GM19324 (cell line): ENCODE data around the gene FNDC3A.
"Not testable (repeated sequence)": the region's sequence is repeated elsewhere in the genome, so short reads cannot be mapped to it uniquely, and the experiment has no call there.

Experiments
- ATAC-seq: cut with Tn5 transposase; IDR thresholded peaks from one replicate; pipeline ENCODE4 v1.9.1; 2021; ENCODE audit warnings: mild to moderate bottlenecking, moderate library complexity; ENCODE audit not compliant: unreplicated experiment, low FRiP score

Gene FNDC3A

GRCh38 chr13:48975101-48975855 is 434 bp upstream of the FNDC3A start:
- ATAC-seq: no peak

DNA sequence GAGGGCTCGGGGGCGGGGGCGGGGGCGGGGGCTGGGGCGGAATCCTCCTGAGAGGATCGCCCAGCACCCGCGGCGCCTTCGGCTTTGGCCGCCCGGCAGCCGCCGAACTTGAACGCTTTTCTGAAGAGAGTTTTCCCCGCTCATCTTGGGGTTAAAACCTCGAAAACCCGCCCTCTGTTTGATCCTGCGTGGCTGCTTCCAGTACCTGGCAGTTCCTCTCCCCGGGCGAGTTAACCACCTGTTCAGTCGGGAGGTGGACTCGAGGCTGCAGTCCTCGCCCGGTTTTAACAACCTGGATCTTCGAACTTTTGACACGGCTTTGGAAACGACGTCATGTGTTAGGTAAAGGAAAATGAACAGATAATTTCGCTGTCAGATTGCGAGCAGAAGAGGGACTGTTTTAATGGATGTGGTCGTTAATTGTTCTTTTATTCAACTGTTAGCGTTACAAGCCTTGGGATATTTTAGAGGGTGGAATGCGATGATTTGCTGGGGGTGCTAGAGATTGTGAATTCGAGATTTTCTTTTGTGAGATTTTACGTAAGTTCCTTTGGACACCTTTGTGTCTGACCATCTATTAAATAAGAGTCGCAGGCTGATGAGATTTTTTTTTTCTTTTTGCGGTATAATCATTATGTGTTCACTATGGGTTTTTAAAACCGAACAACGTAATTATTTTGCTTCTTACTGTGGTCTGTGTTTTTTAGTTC is 1.0 kb downstream of the FNDC3A start:
- no peak for ATAC-seq

DNA sequence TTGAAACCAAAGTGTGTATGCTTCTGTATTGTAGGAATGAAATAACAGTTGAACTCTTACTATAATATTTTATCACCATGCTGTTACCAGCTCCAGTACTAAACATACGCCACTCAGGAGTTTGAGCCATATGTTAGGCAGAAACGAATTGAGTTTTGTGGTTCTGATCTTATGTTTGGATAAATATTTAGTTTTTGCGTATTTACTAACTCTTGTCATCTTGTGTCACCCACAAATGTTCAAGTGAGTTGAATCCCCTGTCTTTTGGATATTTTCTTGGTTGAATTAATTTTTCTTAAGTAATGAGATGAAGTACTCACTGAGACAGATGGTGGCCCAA is 1.5 kb downstream of the FNDC3A start:
- ATAC-seq: no peak

GRCh38 chr13:48977973-48978372 is 2.3 kb downstream of the FNDC3A start:
- no peak for ATAC-seq

DNA sequence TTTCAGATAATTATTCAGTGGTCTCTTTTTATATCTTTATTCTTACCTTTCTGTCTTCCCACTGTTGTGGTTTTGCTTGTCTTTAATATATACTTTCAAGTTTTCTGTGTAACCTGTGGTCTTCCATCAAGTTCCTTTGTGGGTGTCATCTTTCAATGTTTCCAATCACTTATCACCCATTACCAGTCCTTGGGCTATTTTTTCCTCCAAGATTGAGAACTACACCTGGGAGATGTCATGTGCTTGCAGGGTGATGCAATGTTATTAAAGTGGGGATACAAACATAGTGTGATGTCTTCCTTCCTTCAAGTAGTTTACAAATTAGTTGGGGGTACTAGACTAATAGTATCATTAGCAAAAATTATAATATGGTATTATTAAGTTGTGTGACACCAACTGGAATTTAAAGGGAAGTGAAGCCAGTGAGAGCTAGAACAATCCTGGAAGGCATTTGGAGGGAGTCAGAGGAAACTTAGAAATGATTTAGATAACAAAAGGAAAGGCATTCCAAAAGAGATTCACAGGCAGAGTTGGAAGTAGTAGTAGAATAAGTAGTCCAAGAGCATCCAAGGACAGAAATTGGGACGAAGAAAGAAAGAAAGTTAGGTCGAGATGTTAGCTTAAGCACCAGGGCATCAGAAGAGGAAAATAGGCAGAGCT is 3.4 kb downstream of the FNDC3A start:
- no peak for ATAC-seq

GRCh38 chr13:48979892-48980291 is 4.2 kb downstream of the FNDC3A start:
- peak; percentile 28 for ATAC-seq

GRCh38 chr13:48983331-48983730 is 7.6 kb downstream of the FNDC3A start:
- no peak for ATAC-seq

GRCh38 chr13:48985756-48986155 is 10.0 kb downstream of the FNDC3A start:
- no peak for ATAC-seq

DNA sequence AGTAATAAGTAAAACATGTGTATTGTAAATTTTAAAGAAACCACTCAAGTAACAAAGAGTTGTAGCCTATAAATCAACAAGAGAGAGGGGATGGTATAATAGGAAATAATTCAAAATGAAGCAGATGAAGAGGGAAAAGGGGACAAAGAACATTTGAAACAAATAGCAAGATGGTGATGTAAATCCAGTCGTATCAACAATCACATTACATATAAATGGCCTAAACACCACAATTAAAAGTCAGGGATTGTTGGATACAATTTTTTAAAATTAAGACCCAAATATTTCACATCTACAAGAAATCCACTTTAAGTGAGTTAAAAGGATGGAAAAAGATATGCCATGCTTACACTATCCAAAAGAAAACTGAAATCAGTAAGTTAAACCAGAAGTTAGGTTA is 15.2 kb downstream of the FNDC3A start:
- ATAC-seq: no peak

- ATAC-seq: no peak
Observed at GRCh38 chr13:48993150-48993549, 17.4 kb downstream of the FNDC3A start.

- no peak for ATAC-seq
Observed at GRCh38 chr13:48994706-48995105, 19.0 kb downstream of the FNDC3A start.

DNA sequence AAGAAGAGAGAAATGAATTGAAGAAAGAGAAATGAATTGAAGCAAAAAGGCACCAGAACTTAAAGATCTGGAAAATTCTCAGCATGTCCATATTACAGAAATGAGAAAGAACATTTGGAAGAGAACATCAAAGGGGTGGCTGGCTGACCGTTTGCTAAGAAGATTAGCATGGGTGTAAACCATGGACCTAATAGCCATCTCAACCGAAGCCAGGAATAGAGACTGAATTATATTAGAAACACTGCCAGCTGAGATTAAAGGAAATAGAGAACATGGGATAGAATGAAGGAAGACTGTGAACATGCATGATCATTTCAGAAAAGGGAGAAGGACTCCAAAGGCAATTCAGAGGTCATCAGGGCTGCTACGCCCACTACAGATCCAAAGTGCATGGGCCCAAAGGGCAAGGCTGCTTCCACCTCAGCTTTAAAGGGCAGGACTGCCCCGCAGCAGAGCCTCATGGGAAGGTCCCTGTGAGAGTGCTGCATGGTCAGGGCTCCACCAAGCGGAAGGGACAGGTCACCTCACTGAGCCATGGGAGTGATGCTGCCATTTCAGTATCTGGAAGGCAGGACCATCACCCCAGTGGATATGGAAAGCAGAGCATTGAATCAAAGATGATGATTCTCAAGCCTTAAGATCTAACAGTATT is 23.1 kb downstream of the FNDC3A start:
- ATAC-seq: no peak

- no peak for ATAC-seq
Observed at GRCh38 chr13:49000247-49000646, 24.5 kb downstream of the FNDC3A start.

- not testable (repeated sequence) for ATAC-seq
Observed at GRCh38 chr13:49018986-49019635, 43.4 kb downstream of the FNDC3A start.

- ATAC-seq: no peak
Observed at GRCh38 chr13:49020328-49020727, 44.6 kb downstream of the FNDC3A start.

DNA sequence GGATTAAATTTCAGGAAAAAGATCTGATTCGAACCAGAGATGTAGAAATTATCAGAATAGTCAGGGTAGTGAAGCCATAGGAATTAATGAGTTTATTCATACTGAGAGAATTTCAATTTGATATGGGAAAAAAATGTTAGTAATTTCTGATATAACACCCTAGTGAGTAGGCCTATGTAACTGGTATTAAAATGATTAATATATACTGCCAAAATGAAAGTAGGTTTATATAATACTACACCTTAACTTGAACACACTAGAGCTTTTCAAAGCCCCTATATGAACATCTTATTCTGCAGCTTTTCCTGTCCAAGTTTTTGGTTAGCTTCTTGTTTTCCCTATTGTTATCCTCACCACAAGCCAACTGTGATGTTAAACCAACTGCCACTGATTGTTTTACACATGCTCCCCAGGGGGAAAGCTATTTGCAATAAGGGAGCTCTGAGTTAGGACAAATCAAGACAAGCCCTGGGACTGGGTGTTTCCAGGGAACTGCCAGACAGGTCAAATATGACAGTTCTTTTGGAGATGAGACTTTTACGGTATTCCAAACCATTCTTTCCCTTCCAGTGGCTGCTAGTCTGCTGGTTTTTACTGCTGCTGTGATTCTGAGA is 45.3 kb downstream of the FNDC3A start:
- no peak for ATAC-seq

DNA sequence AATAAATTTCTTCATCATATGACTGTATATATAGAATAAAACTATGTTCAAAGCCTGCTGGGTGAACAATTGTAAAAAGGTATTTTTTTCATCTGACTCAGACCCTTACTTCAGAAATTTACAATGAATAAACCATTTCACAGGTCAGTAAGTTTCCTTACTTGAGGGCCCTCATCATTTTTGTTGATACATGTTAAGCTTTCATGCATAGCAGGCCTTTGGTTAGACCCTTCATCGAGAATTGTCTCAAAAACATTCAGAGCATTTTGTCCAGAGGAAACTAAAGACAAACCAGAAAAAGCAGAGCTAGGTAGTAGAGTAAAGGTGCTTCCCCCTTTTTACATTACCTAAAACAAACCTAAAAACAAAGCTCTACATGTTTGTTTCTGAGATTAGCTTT is 46.2 kb downstream of the FNDC3A start:
- no peak for ATAC-seq

- ATAC-seq: no peak
Observed at GRCh38 chr13:49022472-49023144, 46.9 kb downstream of the FNDC3A start.

DNA sequence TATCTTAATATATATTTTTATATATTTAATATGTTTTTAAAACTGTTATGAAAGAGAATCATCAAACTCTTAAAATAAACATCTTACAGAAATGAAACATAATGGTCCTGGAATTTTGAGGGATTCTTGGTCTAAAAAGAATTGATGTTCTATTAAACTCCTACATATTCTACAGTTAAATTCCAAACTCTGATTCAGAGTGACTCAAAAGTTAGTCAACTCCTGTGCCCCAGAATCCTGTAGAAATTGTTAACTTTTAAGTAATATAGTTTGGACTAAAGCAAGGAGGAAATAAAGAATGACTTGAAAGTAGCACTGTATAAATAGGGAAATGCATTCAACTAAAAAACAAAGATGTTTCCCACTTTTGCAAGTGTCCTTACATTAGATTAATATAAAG is 47.7 kb downstream of the FNDC3A start:
- ATAC-seq: no peak

DNA sequence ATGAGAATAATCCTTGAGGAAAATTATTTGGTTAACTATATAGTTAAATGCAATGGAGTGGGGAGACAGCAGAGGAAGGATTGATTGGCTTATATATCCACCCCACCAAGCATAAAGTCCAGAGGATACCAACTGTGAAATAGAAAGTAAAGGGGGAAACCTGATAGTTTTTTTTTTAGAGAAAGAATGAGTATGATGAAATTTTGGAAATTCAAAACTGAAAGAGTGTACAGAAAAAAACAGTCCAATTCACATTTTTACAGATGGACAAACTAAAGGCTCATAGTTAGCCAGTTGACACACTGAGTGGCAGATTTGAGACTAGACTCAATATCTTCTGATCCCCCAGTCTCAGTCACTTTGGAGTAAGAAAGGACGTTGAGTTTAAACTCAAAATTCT is 51.1 kb downstream of the FNDC3A start:
- no peak for ATAC-seq
